ENCODE results near the gene ADAMTS19. TPM values are rescaled to one million over a fixed set of nuclear protein-coding genes. Genes with fewer than 3 reads are reported as not detected.

Gene ADAMTS19
- total and polyA plus RNA-seq, 2 of the 13 experiments (the other 11 are each of a cell fraction or from before 2014, with no cell fraction given), result not detected

DNA sequence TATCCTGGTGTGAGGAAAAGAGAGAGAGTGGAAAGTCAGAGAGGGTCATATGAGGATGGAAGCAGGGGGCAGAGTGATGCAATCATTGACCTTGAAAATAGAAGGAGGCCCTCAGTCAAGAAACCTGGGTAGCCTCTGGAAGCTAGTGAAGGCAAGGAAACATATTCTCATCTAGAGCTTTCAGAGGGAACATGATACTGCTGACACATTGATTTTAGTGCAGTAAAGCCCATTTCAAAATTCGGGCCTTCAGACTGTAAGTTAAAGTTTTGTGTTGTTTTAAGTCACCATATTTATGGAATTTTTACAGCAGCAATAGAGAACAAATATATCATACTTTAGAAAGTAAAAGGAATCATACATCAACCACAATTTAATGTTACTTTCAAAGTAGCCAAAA, 87.0 kb downstream of the ADAMTS19 start:
- H3K36me3 ChIP-seq (replicated peaks in 1 of 2; ENCODE audit: control insufficient read depth in 1 of 2, insufficient read depth in 2 of 2, low read length in 2 of 2), result no peaks in the 10 kb centered on the region
- 0% methylated on average over 1 of the region's 1 CpG for WGBS (ENCODE audit: low lambda C conversion rate)
- no peak overlapping the region for H2AFZ ChIP-seq (ENCODE audit: low read length)
- no peak overlapping the region for H3K4me3 ChIP-seq (replicated peaks in 1 of 3; ENCODE audit: insufficient read depth in 1 of 3, low read depth in 2 of 3, low read length in 3 of 3)
- H3K4me2 ChIP-seq (ENCODE audit: low read depth, low read length), result no peak overlapping the region
- H3K9me3 ChIP-seq (ENCODE audit: low read length), result no peaks in the 10 kb centered on the region
- DNase-seq (ENCODE audit: low spot score) (no peak), FAIRE-seq (no peak), ATAC-seq (no peak)
- H3K27ac ChIP-seq (ENCODE audit: extremely low read length, insufficient read depth, low read length), result no peak overlapping the region
- CTCF ChIA-PET (ENCODE audit: low intra/inter-chr PET ratio, low total read pairs), result no interaction called here
- H3K27me3 ChIP-seq (ENCODE audit: control insufficient read depth in 1 of 2, insufficient read depth in 2 of 2, low read length in 2 of 2), result no peaks in the 10 kb centered on the region
- POLR2A ChIA-PET, result no interaction called here
- H4K20me1 ChIP-seq (ENCODE audit: insufficient read depth, low read length), result no peaks in the 10 kb centered on the region
- no TSS peak for BruUV-seq (replicated peaks)
- intact Hi-C loops (cut with micrococcal nuclease; ENCODE audit: unreplicated experiment) (no loop called here), in situ Hi-C loops (cut with HindIII; ENCODE audit: extremely low pct_ligation_motif_present, low pct_unique_long_range_greater_than_20kb) (no loop called here)
- no peaks in the 10 kb centered on the region for H3K4me1 ChIP-seq (ENCODE audit: insufficient read depth, low read length)
- no peak overlapping the region for H3K9ac ChIP-seq (ENCODE audit: insufficient read depth, low read depth, low read length)
- TF ChIP-seq CEBPB (IDR thresholded peaks at IDR 0.05; ENCODE audit: borderline replicate concordance, low read depth, low read length) (0 out of 2 replicates have a peak, but pooled peaks have one; percentile 13), MAFF (IDR thresholded peaks at IDR 0.05; ENCODE audit: low read depth, low read length) (0 out of 2 replicates have a peak, but pooled peaks have one; percentile 56), MAFK (conservative IDR thresholded peaks at IDR 0.05 in 1 of 2, IDR thresholded peaks at IDR 0.05 in 1 of 2; ENCODE audit: low read length in 2 of 2) (peak; percentile 40 to 71), PHF20 (CRISPR knock-in tag; IDR thresholded peaks at IDR 0.05) (no peak)
- no peaks in the 10 kb centered on the region for H3K79me2 ChIP-seq (ENCODE audit: insufficient read depth, low read length)

DNA sequence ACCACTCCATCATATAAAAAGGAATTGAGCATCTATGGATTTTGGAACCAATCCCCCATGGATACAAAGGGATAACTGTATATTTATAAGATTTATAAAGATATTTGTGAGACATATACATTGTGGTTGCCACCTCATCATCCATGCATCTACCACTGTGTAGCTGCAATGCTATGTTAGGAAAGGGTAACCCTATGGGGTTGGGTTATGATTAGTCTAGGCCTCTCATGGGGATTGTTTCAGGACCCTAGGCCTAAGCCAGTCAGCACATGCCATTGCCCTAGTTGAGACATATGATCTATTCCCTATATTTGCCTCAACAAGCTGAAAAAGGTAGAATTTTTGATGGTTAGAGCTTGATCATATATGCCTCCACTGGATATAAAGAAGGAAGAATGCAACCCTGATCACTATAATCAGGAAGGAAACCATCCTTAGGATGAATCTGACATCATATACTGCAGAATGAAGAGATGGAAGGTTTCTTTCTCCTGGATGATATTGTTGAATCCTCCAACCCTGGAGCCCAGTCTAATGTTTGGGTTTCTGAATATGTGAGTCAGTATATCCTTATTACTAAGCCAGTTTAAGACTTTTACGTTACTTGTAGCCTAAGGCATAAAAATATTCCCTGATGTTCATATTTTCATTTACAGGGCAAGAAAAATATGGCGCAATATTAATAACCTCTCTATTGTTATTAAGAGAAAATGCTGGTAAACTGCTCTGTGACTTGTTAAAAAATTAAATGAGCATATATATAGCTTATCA, 94.2 kb downstream of the ADAMTS19 start:
- H3K27me3 ChIP-seq (ENCODE audit: control insufficient read depth in 1 of 2, insufficient read depth in 2 of 2, low read length in 2 of 2), result no peaks in the 10 kb centered on the region
- no peaks in the 10 kb centered on the region for H3K79me2 ChIP-seq (ENCODE audit: insufficient read depth, low read length)
- no TSS peak for BruUV-seq (replicated peaks)
- no peak overlapping the region for H3K27ac ChIP-seq (ENCODE audit: extremely low read length, insufficient read depth, low read length)
- intact Hi-C loops (cut with micrococcal nuclease; ENCODE audit: unreplicated experiment), result no loop called here
- ATAC-seq (no peak), DNase-seq (ENCODE audit: low spot score) (no peak), FAIRE-seq (no peak)
- no peak overlapping the region for H3K9ac ChIP-seq (ENCODE audit: insufficient read depth, low read depth, low read length)
- 2% methylated on average over 2 of the region's 2 CpGs for WGBS (ENCODE audit: low lambda C conversion rate)
- POLR2A ChIA-PET, result no interaction called here
- no peak overlapping the region for H3K4me2 ChIP-seq (ENCODE audit: low read depth, low read length)
- H2AFZ ChIP-seq (ENCODE audit: low read length), result no peak overlapping the region
- in situ Hi-C loops (cut with HindIII; ENCODE audit: extremely low pct_ligation_motif_present, low pct_unique_long_range_greater_than_20kb), result no loop called here
- CTCF ChIA-PET (ENCODE audit: low intra/inter-chr PET ratio, low total read pairs), result no interaction called here
- no peaks in the 10 kb centered on the region for H3K9me3 ChIP-seq (ENCODE audit: low read length)
- H3K4me3 ChIP-seq (replicated peaks in 1 of 3; ENCODE audit: insufficient read depth in 1 of 3, low read depth in 2 of 3, low read length in 3 of 3), result no peak overlapping the region
- no peaks in the 10 kb centered on the region for H4K20me1 ChIP-seq (ENCODE audit: insufficient read depth, low read length)
- no peaks in the 10 kb centered on the region for H3K4me1 ChIP-seq (ENCODE audit: insufficient read depth, low read length)
- no peaks in the 10 kb centered on the region for H3K36me3 ChIP-seq (replicated peaks in 1 of 2; ENCODE audit: control insufficient read depth in 1 of 2, insufficient read depth in 2 of 2, low read length in 2 of 2)
- TF ChIP-seq NFRKB (IDR thresholded peaks at IDR 0.05) (no peak), KDM6A (CRISPR knock-in tag; IDR thresholded peaks at IDR 0.05; ENCODE audit: low read depth) (no peak), MAF1 (CRISPR knock-in tag; IDR thresholded peaks at IDR 0.05; ENCODE audit: borderline replicate concordance) (no peak), ZNF281 (CRISPR knock-in tag; IDR thresholded peaks at IDR 0.05; ENCODE audit: borderline replicate concordance) (no peak), SRSF1 (optimal IDR thresholded peaks at IDR 0.05; ENCODE audit: low read depth, low read length) (no peak), HDAC2 (CRISPR knock-in tag; IDR thresholded peaks at IDR 0.05) (no peak), ARNTL (CRISPR knock-in tag; IDR thresholded peaks at IDR 0.05) (no peak), JUN (CRISPR knock-in tag; IDR thresholded peaks at IDR 0.05) (no peak), SYNCRIP (IDR thresholded peaks at IDR 0.05; ENCODE audit: insufficient read depth, low read depth, low read length) (no peak), ZSCAN29 (CRISPR knock-in tag; conservative IDR thresholded peaks at IDR 0.05) (no peak), ASH2L (IDR thresholded peaks at IDR 0.05; ENCODE audit: insufficient read length, low read depth, low read length) (no peak), GFI1 (CRISPR knock-in tag; IDR thresholded peaks at IDR 0.05; ENCODE audit: borderline replicate concordance) (no peak), ZNF652 (CRISPR knock-in tag; IDR thresholded peaks at IDR 0.05; ENCODE audit: borderline replicate concordance, low read depth) (no peak)

Measured in HepG2 (cell line).